HG03469 (cell line): ENCODE measurements around the gene MRTFB.
"Not testable (repeated sequence)": the region's sequence is repeated elsewhere in the genome, so short reads cannot be mapped to it uniquely, and the experiment has no call there.

ENCODE experiments used
- ATAC-seq: cut with Tn5 transposase; IDR thresholded peaks from one replicate; pipeline ENCODE4 v1.9.1; 2021; ENCODE audit warnings: mild to moderate bottlenecking, moderate library complexity, moderate number of reproducible peaks; ENCODE audit not compliant: unreplicated experiment

Gene MRTFB

DNA sequence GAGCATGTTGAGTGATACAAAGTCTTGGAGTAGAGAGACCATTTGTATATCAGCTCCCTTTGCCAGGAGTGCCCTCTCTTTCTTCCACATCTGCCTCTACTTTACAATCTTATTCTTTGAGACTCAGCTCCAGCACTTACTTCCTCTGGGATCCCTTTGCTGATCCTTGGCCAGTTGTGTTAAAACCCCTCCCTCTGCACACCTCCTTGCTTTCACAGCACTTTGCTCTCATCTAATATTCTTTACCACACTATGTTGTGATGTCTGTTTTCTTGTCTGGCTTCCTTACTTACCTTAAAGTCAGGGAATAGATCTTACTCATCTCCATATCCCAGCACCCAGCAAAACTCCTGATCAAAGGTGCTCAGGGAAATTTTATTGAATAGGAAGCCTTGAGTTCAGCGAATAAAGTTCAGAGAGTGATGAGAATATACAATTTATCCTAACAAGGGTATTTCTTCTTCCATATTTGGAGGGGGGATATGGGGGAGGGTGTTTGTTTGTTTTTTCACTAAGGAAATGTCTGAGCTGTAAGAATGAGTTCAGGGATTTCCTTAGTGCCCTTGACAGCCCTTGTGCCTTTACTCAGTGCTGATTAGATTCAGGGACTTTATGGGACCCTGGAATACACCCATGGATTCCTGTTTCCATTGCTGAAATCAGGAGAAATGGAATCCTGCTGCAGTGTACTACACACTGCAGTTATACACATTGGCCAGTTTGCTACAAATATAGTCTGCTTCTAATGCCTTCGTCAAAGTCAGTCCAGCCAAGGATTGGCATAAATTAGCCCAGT, 32.0 kb downstream of the MRTFB start:
- no peak for ATAC-seq

DNA sequence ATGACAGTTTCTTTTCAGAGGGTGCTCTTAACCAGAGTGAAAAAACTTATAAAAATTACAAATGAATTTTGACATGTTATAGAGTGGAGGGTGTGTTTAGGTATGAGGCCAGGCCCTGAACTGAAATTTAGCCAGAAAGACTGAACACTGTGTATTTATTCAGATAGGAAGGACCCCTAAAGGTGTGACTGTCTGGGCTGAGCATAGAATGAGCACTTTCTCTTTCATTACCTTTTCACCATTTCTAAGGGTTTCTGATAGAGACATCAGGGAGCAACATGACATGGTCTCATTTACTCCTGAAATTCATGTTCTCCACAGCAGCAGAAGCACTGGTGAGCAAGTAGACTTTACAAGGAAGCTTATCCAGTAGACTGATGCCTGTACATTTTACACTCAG, 32.9 kb downstream of the MRTFB start:
- ATAC-seq: no peak

DNA sequence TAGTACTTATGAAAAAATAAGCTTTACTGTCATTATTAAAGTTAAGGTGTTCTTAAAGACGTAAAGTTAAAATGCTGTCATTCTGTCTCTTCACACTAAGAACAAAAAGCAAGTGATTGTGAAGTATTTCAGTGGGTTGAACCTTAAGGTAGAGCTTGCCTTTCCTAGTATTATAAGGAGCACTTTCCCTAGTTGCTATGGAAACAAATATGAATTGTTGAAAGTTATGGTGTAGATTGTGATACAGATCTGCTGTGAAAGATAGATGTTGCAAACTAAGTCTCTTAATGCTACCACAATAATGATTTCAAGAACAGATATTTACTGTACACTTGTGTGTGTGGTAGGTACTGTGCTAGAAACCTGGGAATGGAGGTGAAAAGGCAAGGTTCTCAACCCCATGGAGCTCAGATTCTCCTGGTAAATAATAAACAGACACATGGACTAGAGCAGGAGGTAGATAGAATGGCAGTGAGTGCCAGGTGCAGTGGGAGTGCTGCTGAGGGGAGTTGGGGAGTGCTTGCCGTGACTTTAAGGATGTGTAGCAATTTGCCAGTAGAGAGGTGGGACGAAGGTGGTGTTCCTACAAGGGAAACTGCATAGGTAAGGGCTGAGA, 34.7 kb downstream of the MRTFB start:
- no peak for ATAC-seq

DNA sequence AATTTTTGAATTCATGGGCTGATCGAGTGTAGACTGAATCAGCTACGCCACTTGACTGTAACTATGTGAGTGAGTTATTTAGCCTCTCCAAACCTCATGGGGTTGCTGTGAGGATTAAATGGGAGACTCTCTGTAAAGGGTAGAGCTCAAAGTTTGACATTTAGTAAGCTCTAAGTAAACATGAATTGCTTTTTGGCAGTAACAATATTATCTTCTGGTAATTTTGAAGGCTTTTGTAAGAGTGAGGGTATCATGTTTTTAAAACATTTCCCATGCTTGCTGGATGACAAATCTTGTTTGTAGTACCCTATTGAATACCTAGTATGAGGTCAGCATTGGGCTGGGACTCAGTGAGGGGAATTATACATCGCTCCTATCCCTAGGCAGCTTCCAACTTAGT, 35.3 kb downstream of the MRTFB start:
- ATAC-seq: no peak

DNA sequence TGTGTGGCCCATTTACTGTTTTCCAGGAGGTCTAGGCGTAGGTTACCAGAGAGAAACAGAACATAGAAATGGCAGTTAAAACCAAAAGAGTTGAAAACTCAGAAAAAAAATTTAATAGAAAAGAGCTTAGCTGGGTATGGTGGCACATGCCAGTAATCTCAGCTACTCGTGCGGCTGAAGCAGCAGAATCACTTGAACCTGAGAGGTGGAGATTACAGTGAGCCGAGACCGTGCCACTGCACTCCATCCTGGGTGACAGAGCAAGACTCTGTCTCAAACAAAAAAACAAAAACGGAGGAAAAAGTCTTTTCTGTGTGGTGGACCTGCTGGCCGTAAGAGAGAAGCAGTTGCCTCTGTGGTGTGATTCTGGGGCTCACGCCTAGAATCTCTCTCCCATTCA, 35.8 kb downstream of the MRTFB start:
- no peak for ATAC-seq

DNA sequence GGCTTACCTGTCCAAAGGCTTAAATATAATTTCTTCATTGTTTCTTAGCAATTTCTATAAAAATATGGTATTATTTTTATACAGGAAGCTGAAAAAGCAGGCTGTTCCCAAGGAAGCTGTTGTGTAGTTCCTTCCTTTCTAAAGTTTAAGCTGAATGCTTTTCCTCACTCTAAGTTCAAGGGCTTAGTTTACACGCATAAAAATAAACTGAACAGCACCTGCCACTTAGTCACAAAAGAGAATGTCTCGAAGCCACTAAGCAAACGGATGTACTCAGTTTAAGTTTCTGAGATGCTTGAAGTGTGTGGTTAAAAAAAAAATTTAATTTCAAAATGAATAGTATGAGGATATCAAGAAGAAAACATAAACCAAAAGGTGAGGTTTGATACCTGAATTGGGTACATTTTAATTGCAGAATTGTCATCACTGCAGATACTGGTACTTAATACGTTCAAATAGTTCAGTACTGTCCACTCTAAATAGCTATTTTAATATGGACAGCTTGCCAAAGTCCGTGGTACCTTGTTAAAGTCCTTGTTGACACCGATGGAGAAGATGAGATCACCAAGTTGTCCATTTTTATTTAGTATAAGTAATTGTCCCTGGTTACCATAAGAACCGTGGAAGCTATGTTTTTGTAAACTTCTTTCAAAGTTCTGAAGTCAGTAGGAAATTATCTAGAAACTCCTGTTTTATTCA, 38.1 kb downstream of the MRTFB start:
- ATAC-seq: no peak

DNA sequence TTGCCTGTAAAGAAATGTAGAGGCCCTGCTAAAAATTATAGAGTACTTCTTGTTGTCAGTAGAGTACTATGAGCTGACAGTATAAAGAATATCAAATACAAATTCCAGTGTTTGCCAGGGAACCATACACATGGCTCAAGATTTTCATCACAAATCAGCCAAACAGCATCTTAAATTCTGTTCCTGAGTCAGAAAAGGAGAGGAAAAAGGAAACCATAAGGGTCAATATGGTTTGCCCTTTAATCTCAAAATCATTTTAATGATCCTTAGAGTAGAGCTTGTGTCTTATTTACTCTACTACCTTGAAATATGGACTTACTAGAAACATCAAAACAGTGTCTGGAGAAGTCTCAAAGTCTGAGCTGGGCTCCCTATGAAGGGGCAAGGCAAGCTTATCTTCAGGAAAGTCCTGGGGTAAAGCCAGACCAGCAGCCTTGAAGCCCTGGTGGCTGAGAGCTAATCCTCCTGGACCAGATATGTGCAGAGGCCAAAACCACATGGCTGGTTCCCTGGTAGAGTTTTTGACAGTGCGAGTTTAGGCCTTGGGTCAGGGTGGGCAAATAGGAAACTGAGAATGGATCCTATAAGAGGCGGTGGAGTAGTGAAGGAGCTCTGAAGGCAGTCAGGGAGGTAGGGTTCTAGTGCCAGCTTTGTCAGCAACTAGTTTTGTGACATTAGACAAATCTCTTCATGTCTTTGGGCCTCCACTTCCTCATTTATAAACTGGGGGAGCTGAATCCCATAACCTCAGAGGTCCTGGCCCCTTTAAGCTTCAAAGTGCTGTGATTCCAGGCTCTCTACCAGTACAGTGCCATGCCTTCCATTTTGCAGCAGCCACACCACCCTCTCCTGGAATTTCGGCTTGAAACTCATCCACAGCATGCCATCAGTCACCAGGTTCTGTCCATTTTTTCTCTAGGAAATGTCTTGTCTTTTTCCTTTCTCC, 38.9 kb downstream of the MRTFB start:
- ATAC-seq: no peak

DNA sequence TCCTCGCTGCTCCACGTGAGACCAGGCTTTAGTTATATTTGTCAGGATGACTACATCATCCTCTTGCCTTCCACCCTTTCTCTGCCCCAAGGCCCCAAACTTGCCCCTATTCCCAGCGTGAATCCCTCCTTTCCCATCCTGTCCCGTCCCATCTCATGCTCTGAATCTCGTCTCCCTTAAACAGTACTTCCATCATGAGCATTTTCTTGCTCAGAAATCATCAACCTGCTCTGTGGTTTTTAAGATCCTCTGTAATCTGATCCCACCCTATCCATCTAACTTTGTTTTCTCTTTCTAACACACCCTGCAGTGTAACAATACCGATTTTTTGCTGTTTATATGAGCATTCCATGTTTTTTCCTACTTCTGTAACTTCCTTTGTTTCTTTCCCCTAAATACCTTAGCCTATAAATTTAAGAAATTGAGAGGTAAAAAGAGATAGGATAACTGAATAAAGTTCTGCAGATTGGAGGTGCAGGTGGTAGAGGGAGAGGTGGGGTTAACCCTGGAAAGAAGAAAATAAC, 39.7 kb downstream of the MRTFB start:
- ATAC-seq: no peak

DNA sequence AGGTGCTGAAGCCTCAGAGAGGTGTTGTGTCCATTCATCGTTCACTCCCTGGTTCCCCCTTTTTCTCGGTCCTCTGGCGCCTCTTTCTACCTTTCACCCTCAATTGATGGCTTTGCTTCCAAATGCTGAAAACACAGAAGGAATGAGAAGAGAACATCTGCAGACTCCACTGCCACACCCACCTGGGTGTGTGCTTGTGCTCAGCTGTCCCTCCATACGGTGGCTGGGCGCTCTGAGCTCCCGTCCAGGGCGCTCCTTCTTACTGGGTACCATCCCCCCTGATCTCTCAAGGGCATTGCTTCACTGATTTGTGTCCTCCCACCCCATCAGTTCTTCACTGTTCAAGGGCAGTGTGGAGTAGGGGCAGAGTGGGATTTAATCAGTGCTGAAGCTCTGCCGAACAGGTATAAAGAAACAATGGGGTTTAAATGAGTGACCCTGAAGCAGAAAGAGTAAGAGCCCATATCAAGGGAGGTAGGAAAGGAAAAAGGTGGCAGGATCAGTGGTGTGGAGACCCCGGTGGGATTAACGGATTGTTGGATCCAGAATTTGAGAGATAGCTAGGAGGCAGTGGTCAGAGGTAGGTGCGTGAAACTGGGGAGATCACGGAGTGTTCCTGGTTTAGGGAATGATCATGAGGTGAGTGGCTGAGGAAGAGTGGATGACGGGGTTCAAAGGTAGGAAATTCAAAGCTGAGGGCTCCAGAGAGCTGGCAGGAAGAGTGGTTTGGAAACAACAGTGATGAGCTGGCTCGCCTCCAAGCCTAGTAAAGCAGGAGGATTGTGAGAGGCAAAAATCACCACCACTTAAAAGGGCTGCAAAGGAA, 40.8 kb downstream of the MRTFB start:
- ATAC-seq: no peak

DNA sequence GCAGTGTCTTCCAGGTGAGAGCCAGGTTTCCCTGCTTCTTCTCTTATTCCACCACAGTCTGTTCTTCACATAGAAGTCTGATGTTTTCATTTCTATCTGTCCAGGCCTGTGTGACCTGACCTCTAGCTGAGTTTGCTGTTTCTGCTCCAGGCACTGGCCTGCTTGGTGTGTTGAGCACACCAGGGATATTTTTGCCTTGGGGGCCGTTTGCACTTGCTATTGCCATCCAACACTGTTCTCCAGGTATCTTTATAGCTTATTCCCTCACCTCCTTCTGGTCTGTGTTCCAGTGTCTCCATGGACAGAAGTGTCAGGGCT, 41.4 kb downstream of the MRTFB start:
- ATAC-seq: no peak

DNA sequence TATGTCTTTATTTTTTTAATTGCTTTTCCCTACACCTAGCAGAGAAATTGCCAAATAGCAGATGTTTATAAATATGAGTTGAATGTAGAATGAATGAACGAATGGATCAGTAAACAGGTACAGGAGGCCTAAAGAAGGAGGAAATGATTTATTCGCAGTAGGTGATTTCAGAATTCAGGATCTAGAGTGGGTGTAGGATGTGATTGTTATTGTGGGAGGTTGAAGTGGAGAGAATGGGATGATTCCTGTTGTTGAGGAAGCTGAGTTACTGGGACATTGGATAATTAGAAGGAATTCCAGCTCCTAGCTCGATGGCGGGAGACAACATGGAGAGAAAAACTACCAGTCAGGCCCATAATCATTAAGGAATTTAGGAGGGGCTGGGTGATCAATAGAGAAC, 42.2 kb downstream of the MRTFB start:
- ATAC-seq: no peak

DNA sequence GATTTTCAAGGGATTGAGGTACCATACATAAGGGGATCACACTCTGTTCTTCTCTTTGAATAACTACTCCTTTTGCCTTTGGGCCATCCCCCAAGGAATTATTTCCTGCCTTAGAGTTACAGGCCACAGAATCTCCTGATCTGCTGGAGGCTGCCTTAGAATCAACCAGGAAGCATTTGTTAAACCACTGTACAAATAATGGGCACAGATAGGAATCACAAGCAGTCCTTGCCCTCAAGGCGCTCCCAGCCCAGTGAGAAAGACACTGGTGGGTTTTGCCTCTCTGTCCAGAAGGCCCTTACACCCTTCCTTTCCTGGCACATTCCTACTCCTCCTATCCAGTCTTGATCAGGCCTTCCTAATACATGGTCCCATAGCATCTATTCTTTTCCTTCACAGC, 45.9 kb downstream of the MRTFB start:
- no peak for ATAC-seq

DNA sequence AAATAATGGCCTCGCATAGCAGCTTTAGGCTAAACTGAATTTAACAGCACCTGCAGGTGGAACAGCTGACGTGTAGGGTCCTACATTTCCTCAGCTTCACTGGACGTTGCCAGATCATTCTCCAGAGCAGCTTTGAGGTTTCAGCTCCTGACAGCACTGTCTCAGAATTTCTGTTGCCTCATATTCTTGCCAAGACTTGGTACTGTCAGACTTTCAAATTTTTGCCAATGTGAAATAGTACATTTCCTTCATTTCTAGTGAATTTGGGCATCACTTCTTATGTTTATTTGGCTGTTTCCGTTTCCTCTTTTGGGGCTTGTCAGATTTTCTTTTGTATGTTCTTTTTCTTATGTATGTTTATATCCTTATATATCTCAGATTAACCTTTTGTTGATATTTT, 48.7 kb downstream of the MRTFB start:
- ATAC-seq: no peak

DNA sequence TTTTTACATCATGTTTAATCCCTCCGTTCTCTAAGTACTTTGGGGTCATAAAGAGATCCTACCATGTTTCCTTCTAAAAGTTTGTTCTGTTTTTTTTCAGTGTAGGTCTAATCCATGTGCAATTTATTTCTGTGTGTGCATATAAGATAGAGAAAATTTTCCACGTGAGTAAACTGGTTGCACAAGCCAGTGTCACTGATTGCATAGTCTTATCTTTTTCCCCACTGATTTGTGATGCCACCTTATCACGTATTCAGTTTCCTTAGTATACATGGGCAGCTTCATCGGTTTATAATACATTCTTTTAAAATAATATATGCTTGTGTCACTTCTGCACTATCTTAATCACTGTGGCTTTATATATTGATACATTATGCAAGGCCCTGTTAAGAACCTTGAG, 49.2 kb downstream of the MRTFB start:
- ATAC-seq: no peak

DNA sequence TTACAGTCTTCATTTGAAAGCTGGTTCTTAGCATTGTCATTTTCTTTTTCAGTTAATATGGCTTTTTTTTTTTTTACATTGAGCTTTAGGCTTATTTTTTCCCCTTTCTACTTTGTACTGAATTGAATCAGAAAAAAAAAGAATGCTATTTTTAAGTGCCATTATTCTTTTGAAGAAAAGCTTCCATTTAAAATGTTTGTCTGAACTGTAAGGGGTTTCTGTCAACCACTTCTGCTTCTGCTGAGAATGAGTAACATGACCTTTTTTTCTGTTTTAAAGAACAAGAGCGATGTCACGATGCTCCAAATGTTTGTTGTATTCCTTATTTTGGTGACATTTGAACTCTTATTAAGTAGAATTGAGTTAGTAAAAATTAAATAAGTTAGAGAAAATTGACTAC, 50.0 kb downstream of the MRTFB start:
- ATAC-seq: no peak

DNA sequence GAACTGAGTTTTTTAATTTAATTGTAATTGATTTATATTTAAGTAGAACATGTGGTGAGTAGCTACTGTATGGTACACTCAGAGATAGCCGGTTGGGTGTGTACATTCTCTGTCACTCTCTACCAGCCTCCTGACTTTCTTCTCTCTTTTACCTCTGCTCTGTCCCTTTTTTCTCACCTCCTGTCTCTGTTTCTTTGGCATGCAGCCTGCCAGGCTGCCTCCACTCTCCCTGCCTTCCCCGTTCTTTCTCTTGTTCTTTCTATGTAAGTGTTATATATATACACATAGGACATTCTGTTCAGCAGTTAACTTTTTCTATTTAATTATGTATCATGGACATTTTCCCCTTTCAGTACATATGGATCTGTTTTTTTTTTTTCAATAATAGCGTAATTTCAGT, 50.8 kb downstream of the MRTFB start:
- no peak for ATAC-seq

DNA sequence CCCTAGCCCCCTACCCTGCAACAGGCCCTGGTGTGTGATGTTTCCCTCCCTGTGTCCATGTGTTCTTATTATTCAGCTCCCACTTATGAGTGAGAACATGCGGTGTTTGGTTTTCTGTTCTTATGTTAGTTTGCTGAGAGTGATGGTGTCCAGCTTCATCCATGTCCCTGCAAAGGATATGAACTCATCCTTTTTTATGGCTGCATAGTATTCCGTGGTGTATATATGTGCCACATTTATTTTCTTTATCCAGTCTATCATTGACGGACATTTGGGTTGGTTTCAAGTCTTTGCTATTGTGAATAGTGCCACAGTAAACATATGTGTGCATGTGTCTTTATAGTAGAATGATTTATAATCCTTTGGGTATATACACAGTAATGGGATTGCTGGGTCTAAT, 51.3 kb downstream of the MRTFB start:
- not testable (repeated sequence) for ATAC-seq

DNA sequence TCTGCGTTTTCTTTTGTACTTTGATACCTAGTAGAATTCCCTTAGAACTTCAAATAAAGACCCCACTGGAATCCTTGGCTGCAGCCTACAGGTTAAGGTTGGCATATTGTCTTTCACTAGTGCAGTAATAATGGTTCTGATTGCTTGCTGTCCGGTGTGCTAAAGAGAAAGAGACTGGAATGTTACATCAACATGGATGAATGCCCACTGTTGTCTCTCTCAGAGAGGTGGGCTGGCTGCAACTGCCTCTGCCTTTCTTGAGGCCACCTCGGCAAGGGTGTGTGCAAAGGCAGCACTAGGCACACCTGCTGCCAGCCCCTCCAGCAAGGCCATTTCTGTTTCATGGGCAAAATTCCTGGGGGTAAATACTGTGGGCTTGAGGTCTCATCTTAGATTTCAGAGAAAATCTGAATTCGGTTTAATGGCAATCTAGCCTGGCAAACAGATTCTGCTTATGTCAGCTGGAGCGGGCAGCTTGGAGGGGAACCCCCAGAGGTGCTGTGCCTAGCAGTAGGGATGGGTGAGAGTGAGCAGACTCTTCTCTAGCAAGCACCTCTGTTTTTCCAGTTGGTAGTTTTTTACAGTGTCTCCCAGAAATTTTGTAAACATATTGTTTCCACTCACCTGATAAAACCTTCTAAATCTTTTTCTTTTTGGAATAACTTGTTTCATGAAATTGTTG, 54.0 kb downstream of the MRTFB start:
- ATAC-seq: no peak

DNA sequence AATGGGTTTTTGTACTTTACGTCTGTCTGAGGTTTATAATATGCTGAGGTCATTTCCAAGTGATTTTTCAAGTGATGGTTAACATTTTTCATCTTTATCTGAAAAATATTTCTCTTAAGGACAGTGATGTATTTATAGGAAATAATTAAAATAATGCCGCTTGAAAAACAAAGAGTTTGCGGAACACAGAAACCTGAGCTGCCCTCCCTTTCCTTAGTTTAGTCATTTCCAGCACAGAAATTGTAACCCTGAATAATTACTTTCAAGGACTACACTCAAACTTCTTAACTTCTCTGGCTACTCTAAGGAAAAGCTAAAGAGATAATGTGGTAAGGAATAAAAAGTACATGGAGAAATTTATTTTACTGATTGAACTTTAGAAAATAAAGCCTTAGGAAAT, 54.6 kb downstream of the MRTFB start:
- no peak for ATAC-seq

DNA sequence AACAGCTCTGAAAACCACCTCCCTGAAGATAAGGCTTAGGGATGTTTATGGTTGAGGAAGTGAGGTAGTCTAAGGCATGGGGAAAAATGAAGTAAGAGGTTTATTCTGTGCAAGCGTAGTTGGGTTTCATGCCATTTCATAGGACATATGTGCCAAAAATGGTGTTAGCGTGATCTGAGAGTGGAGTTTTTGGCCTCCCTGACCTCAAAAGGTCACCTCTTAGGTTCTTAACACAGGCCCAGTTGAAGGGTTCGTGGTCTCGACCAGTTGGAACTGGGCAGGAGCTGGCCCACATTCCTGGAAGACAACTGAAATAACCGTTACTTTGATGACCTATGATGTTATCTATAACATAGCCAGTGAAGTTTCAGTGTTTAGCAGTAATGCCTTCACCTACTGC, 57.0 kb downstream of the MRTFB start:
- no peak for ATAC-seq
